Panc1 (cell line): Measurements from ENCODE around the gene LRBA. TPM values are rescaled to one million over a fixed set of nuclear protein-coding genes. Genes with fewer than 3 reads are reported as not detected.
A peak's percentile ranks its signal among the peaks of the same experiment; 100 is the strongest.

Experiments
- ATAC-seq: fragments of 200-7000 bp; cut with Tn5 transposase; 2 replicates; pipeline ENCODE4 v1.9.1; 2020; ENCODE audit warnings: mild to moderate bottlenecking, moderate library complexity
- BruUV-seq: library from RNA; stranded (reverse); fragments of 400-500 nt; replicated peaks from 2 replicates; lab custom pipeline; 2021; lab: Mats Ljungman, UMichigan
- CTCF ChIA-PET: fragments of 300-600 bp; sonication (Branson Sonifier 250); formaldehyde crosslinking; loops from one replicate; lab custom pipeline; 2022; ENCODE audit warnings: antibody characterized with exemption; lab: Charles Lee
- POLR2A ChIA-PET: fragments of 300-600 bp; sonication (Branson Sonifier 250); formaldehyde crosslinking; loops from one replicate; lab custom pipeline; 2022; ENCODE audit warnings: antibody characterized with exemption; lab: Charles Lee
- DNase-seq: peaks from one replicate; pipeline ENCODE4 v3.0.0-alpha.2; 2010; ENCODE audit warnings: low read depth, low spot score
- H3K27ac ChIP-seq: 2 replicates; pipeline ENCODE4 v1.5.1; 2011; ENCODE audit warnings: mild to moderate bottlenecking, low read length, inconsistent platforms
- H3K27me3 ChIP-seq: fragments of 200-500 bp; sonication (Bioruptor generic); 2 replicates; pipeline ENCODE4 v1.6.0; 2014; ENCODE audit warnings: low read length, inconsistent platforms; ENCODE audit not compliant: control insufficient read depth, insufficient read depth
- H3K36me3 ChIP-seq: fragments of 200-500 bp; sonication (Bioruptor generic); 2 replicates; pipeline ENCODE4 v1.5.1; 2014; ENCODE audit warnings: inconsistent platforms, mild to moderate bottlenecking, low read length, moderate library complexity; ENCODE audit not compliant: control insufficient read depth, insufficient read depth
- H3K4me1 ChIP-seq: 2 replicates; pipeline ENCODE4 v1.5.1; 2011; ENCODE audit warnings: inconsistent platforms, mild to moderate bottlenecking, low read length, moderate library complexity; ENCODE audit not compliant: control insufficient read depth, insufficient read depth
- H3K4me3 ChIP-seq, 2 experiments: 2 replicates each; pipeline ENCODE4 v1.5.1; 2011 to 2012; ENCODE audit warnings: low read depth in 2 of 2, low read length in 2 of 2, mild to moderate bottlenecking in 2 of 2, inconsistent platforms in 1 of 2, moderate library complexity in 1 of 2
- H3K9me3 ChIP-seq: fragments of 200-500 bp; sonication (Bioruptor generic); 2 replicates; pipeline ENCODE4 v1.5.1; 2014; ENCODE audit warnings: low read depth, mild to moderate bottlenecking, inconsistent platforms, low read length, moderate library complexity; ENCODE audit not compliant: control insufficient read depth, insufficient read depth
- POLR2AphosphoS5 ChIP-seq: IDR thresholded peaks from 2 replicates; pipeline ENCODE4 v1.6.1; 2012; ENCODE audit warnings: mild to moderate bottlenecking, low read depth, low read length, moderate library complexity
- SIN3A ChIP-seq: IDR thresholded peaks from 2 replicates; pipeline ENCODE4 v1.6.1; 2012; ENCODE audit warnings: low read depth, mild to moderate bottlenecking, low read length, moderate library complexity, borderline replicate concordance; ENCODE audit not compliant: insufficient read depth
- TCF7L2 ChIP-seq: IDR thresholded peaks from 2 replicates; pipeline ENCODE4 v1.6.1; 2011; ENCODE audit warnings: mild to moderate bottlenecking, low read depth, low read length, inconsistent platforms
- in situ Hi-C: cut with HindIII; loops from 2 replicates; pipeline ENCODE4 v1.10.0; 2016; ENCODE audit warnings: low sequenced_read_pairs, low pct_unique_long_range_greater_than_20kb
- intact Hi-C: fragments of 100-400 bp; cut with micrococcal nuclease; formaldehyde crosslinking; loops from one replicate; pipeline ENCODE4 v1.10.0; 2022; ENCODE audit not compliant: unreplicated experiment
- total RNA-seq: library from RNA; stranded (reverse); gene quantifications from one replicate; pipeline ENCODE4 v1.2.1, GENCODE V29; 2021; ENCODE audit not compliant: unreplicated experiment
- TF ChIP-seq, protein P1 (sequence below), 2 experiments: IDR thresholded peaks; 2 replicates each; pipeline ENCODE4 v1.6.1; 2011 to 2012; ENCODE audit warnings: low read depth in 2 of 2, control low read depth in 1 of 2, low read length in 1 of 2, mild to moderate bottlenecking in 1 of 2, moderate library complexity in 1 of 2; ENCODE audit not compliant: insufficient read depth in 1 of 2
- TF ChIP-seq, protein P2 (sequence below): fragments of 450-650 bp; IDR thresholded peaks from 2 replicates; pipeline ENCODE4 v1.5.1; 2017; ENCODE audit warnings: mild to moderate bottlenecking

The LRBA gene
- total RNA-seq, 1 experiment from 2014 or later: 26.4 TPM

DNA sequence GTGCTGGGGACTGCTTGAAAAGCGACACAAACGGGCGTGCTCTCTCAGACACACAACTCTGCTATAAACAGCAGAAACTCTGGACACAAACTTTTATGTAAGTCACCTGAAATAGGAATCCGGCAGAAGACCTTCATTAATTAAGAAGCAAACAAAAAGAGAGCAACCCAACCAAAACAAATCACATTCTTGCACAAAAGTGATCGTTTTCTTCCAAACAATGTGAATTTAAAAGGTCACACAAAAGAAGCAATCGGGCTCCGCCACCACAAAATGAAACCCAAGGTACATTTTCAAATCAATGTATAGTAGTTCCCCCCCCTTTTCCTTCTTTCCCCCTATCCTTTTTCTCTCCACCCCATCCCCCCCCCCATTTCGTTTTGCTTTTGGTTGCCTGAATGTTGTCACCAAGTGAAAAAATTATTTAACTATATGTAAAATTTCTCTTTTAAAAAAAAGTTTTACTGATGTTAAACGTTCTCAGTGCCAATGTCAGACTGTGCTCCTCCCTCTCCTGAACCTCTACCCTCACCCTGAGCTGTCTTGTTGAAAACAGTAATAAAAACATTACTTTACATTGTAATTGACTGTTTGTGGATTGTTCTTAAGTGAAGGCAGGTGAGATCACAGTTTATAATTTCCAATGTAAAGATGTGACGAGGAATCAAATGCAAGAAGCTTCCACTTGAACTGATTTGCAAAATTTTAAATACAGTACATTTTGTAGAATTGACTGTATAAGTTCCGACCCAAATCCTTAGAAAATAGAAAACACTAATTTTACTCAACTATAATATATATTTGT, 430.8 kb downstream of the LRBA start:
- Histone ChIP-seq H3K4me1 (no peaks in the 10 kb centered on the region), H3K4me3 (peak overlapping the region in 1 of 2 experiments; percentile 28; a peak in 1 of 4 replicates), H3K36me3 (no peaks in the 10 kb centered on the region; the same call in 1 of the 2 replicates), H3K27me3 (no peaks in the 10 kb centered on the region), H3K27ac (no peak overlapping the region), H3K9me3 (no peaks in the 10 kb centered on the region)
- intact Hi-C loops: no loop called here
- in situ Hi-C loops: no loop called here
- ATAC-seq (no peak), DNase-seq (no peak)
- BruUV-seq: no TSS peak
- ChIA-PET POLR2A (no interaction called here), CTCF (no interaction called here)
- TF ChIP-seq, protein P1, sequence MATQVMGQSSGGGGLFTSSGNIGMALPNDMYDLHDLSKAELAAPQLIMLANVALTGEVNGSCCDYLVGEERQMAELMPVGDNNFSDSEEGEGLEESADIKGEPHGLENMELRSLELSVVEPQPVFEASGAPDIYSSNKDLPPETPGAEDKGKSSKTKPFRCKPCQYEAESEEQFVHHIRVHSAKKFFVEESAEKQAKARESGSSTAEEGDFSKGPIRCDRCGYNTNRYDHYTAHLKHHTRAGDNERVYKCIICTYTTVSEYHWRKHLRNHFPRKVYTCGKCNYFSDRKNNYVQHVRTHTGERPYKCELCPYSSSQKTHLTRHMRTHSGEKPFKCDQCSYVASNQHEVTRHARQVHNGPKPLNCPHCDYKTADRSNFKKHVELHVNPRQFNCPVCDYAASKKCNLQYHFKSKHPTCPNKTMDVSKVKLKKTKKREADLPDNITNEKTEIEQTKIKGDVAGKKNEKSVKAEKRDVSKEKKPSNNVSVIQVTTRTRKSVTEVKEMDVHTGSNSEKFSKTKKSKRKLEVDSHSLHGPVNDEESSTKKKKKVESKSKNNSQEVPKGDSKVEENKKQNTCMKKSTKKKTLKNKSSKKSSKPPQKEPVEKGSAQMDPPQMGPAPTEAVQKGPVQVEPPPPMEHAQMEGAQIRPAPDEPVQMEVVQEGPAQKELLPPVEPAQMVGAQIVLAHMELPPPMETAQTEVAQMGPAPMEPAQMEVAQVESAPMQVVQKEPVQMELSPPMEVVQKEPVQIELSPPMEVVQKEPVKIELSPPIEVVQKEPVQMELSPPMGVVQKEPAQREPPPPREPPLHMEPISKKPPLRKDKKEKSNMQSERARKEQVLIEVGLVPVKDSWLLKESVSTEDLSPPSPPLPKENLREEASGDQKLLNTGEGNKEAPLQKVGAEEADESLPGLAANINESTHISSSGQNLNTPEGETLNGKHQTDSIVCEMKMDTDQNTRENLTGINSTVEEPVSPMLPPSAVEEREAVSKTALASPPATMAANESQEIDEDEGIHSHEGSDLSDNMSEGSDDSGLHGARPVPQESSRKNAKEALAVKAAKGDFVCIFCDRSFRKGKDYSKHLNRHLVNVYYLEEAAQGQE (IDR thresholded peaks at IDR 0.05; ENCODE audit: insufficient read depth in 1 of 2, low read depth in 2 of 2, low read length in 1 of 2): no peak
- TF ChIP-seq, protein P2, sequence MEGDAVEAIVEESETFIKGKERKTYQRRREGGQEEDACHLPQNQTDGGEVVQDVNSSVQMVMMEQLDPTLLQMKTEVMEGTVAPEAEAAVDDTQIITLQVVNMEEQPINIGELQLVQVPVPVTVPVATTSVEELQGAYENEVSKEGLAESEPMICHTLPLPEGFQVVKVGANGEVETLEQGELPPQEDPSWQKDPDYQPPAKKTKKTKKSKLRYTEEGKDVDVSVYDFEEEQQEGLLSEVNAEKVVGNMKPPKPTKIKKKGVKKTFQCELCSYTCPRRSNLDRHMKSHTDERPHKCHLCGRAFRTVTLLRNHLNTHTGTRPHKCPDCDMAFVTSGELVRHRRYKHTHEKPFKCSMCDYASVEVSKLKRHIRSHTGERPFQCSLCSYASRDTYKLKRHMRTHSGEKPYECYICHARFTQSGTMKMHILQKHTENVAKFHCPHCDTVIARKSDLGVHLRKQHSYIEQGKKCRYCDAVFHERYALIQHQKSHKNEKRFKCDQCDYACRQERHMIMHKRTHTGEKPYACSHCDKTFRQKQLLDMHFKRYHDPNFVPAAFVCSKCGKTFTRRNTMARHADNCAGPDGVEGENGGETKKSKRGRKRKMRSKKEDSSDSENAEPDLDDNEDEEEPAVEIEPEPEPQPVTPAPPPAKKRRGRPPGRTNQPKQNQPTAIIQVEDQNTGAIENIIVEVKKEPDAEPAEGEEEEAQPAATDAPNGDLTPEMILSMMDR: no peak
- TF ChIP-seq SIN3A (no peak), POLR2AphosphoS5 (no peak), TCF7L2 (no peak)

DNA sequence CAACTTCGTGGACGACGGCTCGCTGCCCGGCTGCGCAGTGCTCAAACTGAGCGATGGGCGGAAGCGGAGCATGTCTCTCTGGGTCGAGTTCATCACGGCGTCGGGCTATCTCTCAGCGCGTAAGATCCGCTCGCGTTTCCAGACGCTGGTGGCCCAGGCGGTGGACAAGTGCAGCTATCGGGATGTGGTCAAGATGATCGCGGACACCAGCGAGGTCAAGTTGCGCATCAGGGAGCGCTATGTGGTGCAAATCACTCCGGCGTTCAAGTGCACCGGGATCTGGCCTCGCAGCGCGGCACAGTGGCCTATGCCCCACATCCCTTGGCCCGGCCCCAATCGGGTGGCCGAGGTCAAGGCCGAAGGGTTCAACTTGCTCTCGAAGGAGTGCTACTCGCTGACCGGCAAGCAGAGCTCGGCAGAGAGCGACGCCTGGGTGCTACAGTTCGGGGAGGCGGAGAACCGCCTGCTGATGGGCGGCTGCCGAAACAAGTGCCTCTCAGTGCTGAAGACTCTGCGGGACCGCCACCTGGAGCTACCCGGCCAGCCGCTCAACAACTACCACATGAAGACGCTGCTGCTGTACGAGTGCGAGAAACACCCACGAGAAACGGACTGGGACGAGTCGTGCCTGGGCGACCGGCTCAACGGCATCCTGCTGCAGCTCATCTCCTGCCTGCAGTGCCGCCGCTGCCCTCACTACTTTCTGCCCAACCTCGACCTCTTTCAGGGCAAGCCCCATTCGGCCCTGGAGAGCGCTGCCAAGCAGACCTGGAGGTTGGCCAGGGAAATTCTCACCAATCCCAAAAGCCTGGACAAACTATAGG, 431.6 kb downstream of the LRBA start:
- intact Hi-C loops: no loop called here
- no peak overlapping the region for H3K27ac ChIP-seq
- H3K27me3 ChIP-seq: no peaks in the 10 kb centered on the region
- ATAC-seq (no peak), DNase-seq (no peak)
- in situ Hi-C loops: no loop called here
- BruUV-seq: no TSS peak
- ChIA-PET POLR2A (no interaction called here), CTCF (no interaction called here)
- no peaks in the 10 kb centered on the region for H3K4me1 ChIP-seq
- no peak for TF ChIP-seq TCF7L2
- TF ChIP-seq, protein P2: no peak
- TF ChIP-seq, protein P1 (IDR thresholded peaks at IDR 0.05; ENCODE audit: insufficient read depth in 1 of 2, low read depth in 2 of 2, low read length in 1 of 2): no peak
- TF ChIP-seq POLR2AphosphoS5: no peak
- no peak for TF ChIP-seq SIN3A
- no peaks in the 10 kb centered on the region for H3K9me3 ChIP-seq
- H3K4me3 ChIP-seq: peak overlapping the region in 1 of 2 experiments; percentile 28; a peak in 1 of 4 replicates
- no peaks in the 10 kb centered on the region; the same call in 1 of the 2 replicates for H3K36me3 ChIP-seq
